H9 (cell line): ENCODE data around the gene SCAMP3. TPM values are rescaled to one million over a fixed set of nuclear protein-coding genes. Genes with fewer than 3 reads are reported as not detected.

ENCODE experiments used
- DNase-seq: peaks from one replicate; pipeline ENCODE4 v3.0.0-alpha.2; 2017
- H2AFZ ChIP-seq: one replicate; pipeline ENCODE4 v1.6.1; 2013; ENCODE audit warnings: mild to moderate bottlenecking, low read length, control low read depth, moderate library complexity
- H2AK5ac ChIP-seq: 2 replicates; pipeline ENCODE4 v1.6.1; 2013; ENCODE audit warnings: low read length, control low read depth, mixed read lengths; ENCODE audit not compliant: insufficient read length
- H2BK120ac ChIP-seq: one replicate; pipeline ENCODE4 v1.6.1; 2013; ENCODE audit warnings: low read depth, mild to moderate bottlenecking, low read length, control low read depth, inconsistent platforms; ENCODE audit not compliant: poor library complexity, severe bottlenecking
- H2BK12ac ChIP-seq: 2 replicates; pipeline ENCODE4 v1.6.1; 2013; ENCODE audit warnings: low read length, control low read depth, mixed read lengths, low read depth; ENCODE audit not compliant: insufficient read length
- H2BK15ac ChIP-seq: 2 replicates; pipeline ENCODE4 v1.6.1; 2013; ENCODE audit warnings: low read depth, low read length, control low read depth
- H2BK20ac ChIP-seq: one replicate; pipeline ENCODE4 v1.6.1; 2013; ENCODE audit warnings: low read depth, mild to moderate bottlenecking, low read length, control low read depth, inconsistent platforms; ENCODE audit not compliant: poor library complexity, severe bottlenecking
- H2BK5ac ChIP-seq: 2 replicates; pipeline ENCODE4 v1.6.1; 2013; ENCODE audit warnings: low read length, control low read depth, mixed read lengths; ENCODE audit not compliant: insufficient read length
- H3K14ac ChIP-seq: 2 replicates; pipeline ENCODE4 v1.6.1; 2013; ENCODE audit warnings: low read length, control low read depth; ENCODE audit not compliant: insufficient read depth
- H3K18ac ChIP-seq: 2 replicates; pipeline ENCODE4 v1.6.1; 2013; ENCODE audit warnings: low read depth, mild to moderate bottlenecking, mixed read lengths, low read length, control low read depth; ENCODE audit not compliant: insufficient read length
- H3K23ac ChIP-seq: 2 replicates; pipeline ENCODE4 v1.6.1; 2013; ENCODE audit warnings: low read length, control low read depth, mixed read lengths, low read depth; ENCODE audit not compliant: insufficient read length
- H3K23me2 ChIP-seq: 2 replicates; pipeline ENCODE4 v1.6.1; 2013; ENCODE audit warnings: low read depth, mild to moderate bottlenecking, mixed read lengths, low read length, control low read depth; ENCODE audit not compliant: insufficient read length, poor library complexity, severe bottlenecking
- H3K27ac ChIP-seq: 2 replicates; pipeline ENCODE4 v1.5.1; 2013; ENCODE audit warnings: low read length, control low read depth, mixed read lengths, low read depth; ENCODE audit not compliant: insufficient read length
- H3K27me3 ChIP-seq: 2 replicates; pipeline ENCODE4 v1.6.1; 2013; ENCODE audit warnings: low read length, control low read depth, inconsistent platforms; ENCODE audit not compliant: insufficient read depth
- H3K4ac ChIP-seq: 2 replicates; pipeline ENCODE4 v1.6.1; 2013; ENCODE audit warnings: low read depth, mild to moderate bottlenecking, control low read depth, inconsistent platforms, low read length, moderate library complexity
- H3K4me1 ChIP-seq: 2 replicates; pipeline ENCODE4 v1.6.1; 2013; ENCODE audit warnings: low read length, control low read depth, inconsistent platforms; ENCODE audit not compliant: insufficient read depth
- H3K4me2 ChIP-seq: 2 replicates; pipeline ENCODE4 v1.6.1; 2013; ENCODE audit warnings: low read length, control low read depth, mixed read lengths; ENCODE audit not compliant: insufficient read length, insufficient read depth
- H3K56ac ChIP-seq: 2 replicates; pipeline ENCODE4 v1.6.1; 2013; ENCODE audit warnings: low read depth, mild to moderate bottlenecking, mixed read lengths, low read length, control low read depth; ENCODE audit not compliant: insufficient read length
- H3K79me1 ChIP-seq: 2 replicates; pipeline ENCODE4 v1.6.1; 2013; ENCODE audit warnings: low read depth, mild to moderate bottlenecking, moderate library complexity, low read length, control low read depth, inconsistent platforms; ENCODE audit not compliant: insufficient read depth, poor library complexity, severe bottlenecking
- H3K79me2 ChIP-seq: 2 replicates; pipeline ENCODE4 v1.6.1; 2013; ENCODE audit warnings: low read length, control low read depth, inconsistent platforms; ENCODE audit not compliant: insufficient read depth
- H3K9ac ChIP-seq: 2 replicates; pipeline ENCODE4 v1.6.1; 2013; ENCODE audit warnings: low read length, control low read depth, mixed read lengths; ENCODE audit not compliant: insufficient read length; ENCODE audit errors: extremely low read depth
- H3K9me3 ChIP-seq: one replicate; pipeline ENCODE4 v1.6.1; 2013; ENCODE audit warnings: low read depth, low read length, inconsistent platforms; ENCODE audit not compliant: control insufficient read depth
- H3T11ph ChIP-seq: one replicate; pipeline ENCODE4 v1.6.1; 2013; ENCODE audit warnings: mild to moderate bottlenecking, low read length, control low read depth, inconsistent platforms
- H4K20me1 ChIP-seq: one replicate; pipeline ENCODE4 v1.6.1; 2013; ENCODE audit not compliant: control insufficient read depth, insufficient read length, insufficient read depth
- H4K5ac ChIP-seq: 2 replicates; pipeline ENCODE4 v1.6.1; 2013; ENCODE audit warnings: low read depth, mild to moderate bottlenecking, mixed read lengths, low read length, control low read depth; ENCODE audit not compliant: insufficient read length
- H4K8ac ChIP-seq: replicated peaks from 2 replicates; pipeline ENCODE4 v1.6.1; 2013; ENCODE audit warnings: low read length, control low read depth, mixed read lengths, low read depth; ENCODE audit not compliant: insufficient read length
- H4K91ac ChIP-seq: 2 replicates; pipeline ENCODE4 v1.6.1; 2013; ENCODE audit warnings: low read depth, mild to moderate bottlenecking, moderate library complexity, mixed read lengths, low read length, control low read depth; ENCODE audit not compliant: insufficient read length
- H3K27ac Mint-ChIP-seq, 3 experiments: 2 replicates in 2 of 3; 3 replicates in 1 of 3; pipeline ENCODE4 v1.8.0; 2020 to 2021; ENCODE audit warnings: mixed read lengths in 3 of 3, mild to moderate bottlenecking in 1 of 3, moderate library complexity in 1 of 3
- H3K27me3 Mint-ChIP-seq: 2 replicates; pipeline ENCODE4 v1.8.0; 2021; ENCODE audit warnings: low read depth, mild to moderate bottlenecking, moderate library complexity, mixed read lengths
- H3K36me3 Mint-ChIP-seq, 3 experiments: 2 replicates in 2 of 3; 3 replicates in 1 of 3; pipeline ENCODE4 v1.8.0; 2020 to 2021; ENCODE audit warnings: low read depth in 3 of 3, mixed read lengths in 3 of 3; ENCODE audit not compliant: insufficient read depth in 1 of 3
- H3K4me1 Mint-ChIP-seq, 2 experiments: 2 replicates each; pipeline ENCODE4 v1.8.0; 2020; ENCODE audit warnings: mixed read lengths in 2 of 2
- H3K4me3 Mint-ChIP-seq, 2 experiments: 2 replicates in 1 of 2; 3 replicates in 1 of 2; pipeline ENCODE4 v1.8.0; 2020 to 2021; ENCODE audit warnings: mild to moderate bottlenecking in 2 of 2, mixed read lengths in 2 of 2, moderate library complexity in 1 of 2
- H3K9me3 Mint-ChIP-seq, 2 experiments: 2 replicates in 1 of 2; 3 replicates in 1 of 2; pipeline ENCODE4 v1.8.0; 2020; ENCODE audit warnings: mild to moderate bottlenecking in 2 of 2, mixed read lengths in 2 of 2, moderate library complexity in 1 of 2
- WGBS: extraction: QIAGEN DNeasy Blood & Tissue Kit; methylation state at CpG from one replicate; pipeline ENCODE4 v1.1.7; 2013; ENCODE audit warnings: missing lambda C conversion rate, low lambda C conversion rate, mixed read lengths; ENCODE audit not compliant: insufficient read length; ENCODE audit errors: extremely low coverage; 5-methylcytosine and 5-hydroxymethylcytosine counted together
- total RNA-seq: library from RNA; stranded (reverse); gene quantifications from 2 replicates; pipeline ENCODE4 v1.2.1, GENCODE V29; 2021
- TF ChIP-seq, protein P1 (sequence below): fragments of 200-600 bp; sonication (generic); conservative IDR thresholded peaks from 3 replicates; pipeline ENCODE4 v1.8.0; 2021; ENCODE audit warnings: antibody characterized with exemption, mild to moderate bottlenecking

The SCAMP3 gene
- total RNA-seq, 1 experiment from 2014 or later = 52.5 TPM

- Histone ChIP-seq H2BK12ac (no peak overlapping the region), H2AK5ac (no peak overlapping the region), H3K9me3 (no peaks in the 10 kb centered on the region), H3K27me3 (no peaks in the 10 kb centered on the region), H3K4me1 (0 out of 2 replicates have a peak, but pooled peaks cover 3% of the 10 kb centered on the region), H2AFZ (no peak overlapping the region), H4K5ac (no peak overlapping the region), H3K23ac (no peak overlapping the region), H3K23me2 (peaks cover 10% of the 10 kb centered on the region), H2BK5ac (no peak overlapping the region), H4K20me1 (no peaks in the 10 kb centered on the region), H3K79me2 (no peaks in the 10 kb centered on the region), H3T11ph (no peak overlapping the region), H4K8ac (no peak overlapping the region), H3K27ac (no peak overlapping the region), H3K9ac (peak overlapping the region; percentile 57), H3K4me2 (peak overlapping the region; percentile 85), H3K79me1 (no peaks in the 10 kb centered on the region), H2BK120ac (no peak overlapping the region), H3K56ac (no peak overlapping the region), H4K91ac (no peak overlapping the region), H3K4ac (no peak overlapping the region), H3K18ac (no peak overlapping the region), H3K14ac (no peak overlapping the region), H2BK15ac (no peak overlapping the region; the same call in 1 of the 2 replicates), H2BK20ac (no peak overlapping the region)
- whole genome bisulfite sequencing = no CpG with 5 or more reads among the region's 9 CpGs
- Mint-ChIP-seq H3K27me3 (peaks cover 2% of the 10 kb centered on the region; the same call in 1 of the 2 replicates), H3K9me3 (no peaks in the 10 kb centered on the region; a peak in 1 of 5 replicates), H3K4me3 (peak overlapping the region; percentile 89 to 95), H3K4me1 (peaks cover 17 to 18% of the 10 kb centered on the region in 2 experiments), H3K36me3 (peaks cover 34 to 74% (median 66%) of the 10 kb centered on the region in 3 experiments; a peak in 6 of 7 replicates), H3K27ac (peak overlapping the region; percentile 16 to 95 (median 34); a peak in 5 of 7 replicates)
- TF ChIP-seq, protein P1, sequence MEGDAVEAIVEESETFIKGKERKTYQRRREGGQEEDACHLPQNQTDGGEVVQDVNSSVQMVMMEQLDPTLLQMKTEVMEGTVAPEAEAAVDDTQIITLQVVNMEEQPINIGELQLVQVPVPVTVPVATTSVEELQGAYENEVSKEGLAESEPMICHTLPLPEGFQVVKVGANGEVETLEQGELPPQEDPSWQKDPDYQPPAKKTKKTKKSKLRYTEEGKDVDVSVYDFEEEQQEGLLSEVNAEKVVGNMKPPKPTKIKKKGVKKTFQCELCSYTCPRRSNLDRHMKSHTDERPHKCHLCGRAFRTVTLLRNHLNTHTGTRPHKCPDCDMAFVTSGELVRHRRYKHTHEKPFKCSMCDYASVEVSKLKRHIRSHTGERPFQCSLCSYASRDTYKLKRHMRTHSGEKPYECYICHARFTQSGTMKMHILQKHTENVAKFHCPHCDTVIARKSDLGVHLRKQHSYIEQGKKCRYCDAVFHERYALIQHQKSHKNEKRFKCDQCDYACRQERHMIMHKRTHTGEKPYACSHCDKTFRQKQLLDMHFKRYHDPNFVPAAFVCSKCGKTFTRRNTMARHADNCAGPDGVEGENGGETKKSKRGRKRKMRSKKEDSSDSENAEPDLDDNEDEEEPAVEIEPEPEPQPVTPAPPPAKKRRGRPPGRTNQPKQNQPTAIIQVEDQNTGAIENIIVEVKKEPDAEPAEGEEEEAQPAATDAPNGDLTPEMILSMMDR = peak; percentile 30; the same call in 2 of the 3 replicates
- DNase-seq = no peak
Measured at GRCh38 chr1:155261493-155261851, 688 bp downstream of the SCAMP3 start.
